Activated naive CD4-positive, alpha-beta T cell treated with anti-CD3 and anti-CD28 coated beads for 36 hours (primary cell): ENCODE results near the gene FAM3C. TPM values are rescaled to one million over a fixed set of nuclear protein-coding genes. Genes with fewer than 3 reads are reported as not detected.

Experiments
- CTCF ChIA-PET: fragments of 350-600 bp; sonication (Branson Sonifier 250); formaldehyde crosslinking; loops from one replicate; lab custom pipeline; 2021; ENCODE audit warnings: antibody characterized with exemption; lab: Charles Lee
- DNase-seq: peaks from one replicate; pipeline ENCODE4 v3.0.0-alpha.2; 2020
- H3K27ac Mint-ChIP-seq: one replicate; pipeline ENCODE4 v1.8.0; 2021; ENCODE audit warnings: mild to moderate bottlenecking, mixed read lengths
- H3K27me3 Mint-ChIP-seq: one replicate; pipeline ENCODE4 v1.8.0; 2021; ENCODE audit warnings: low read depth, mixed read lengths
- H3K36me3 Mint-ChIP-seq: one replicate; pipeline ENCODE4 v1.8.0; 2021; ENCODE audit warnings: low read depth, mixed read lengths
- H3K4me1 Mint-ChIP-seq: one replicate; pipeline ENCODE4 v1.8.0; 2021; ENCODE audit warnings: low read depth, mixed read lengths
- H3K4me3 Mint-ChIP-seq: one replicate; pipeline ENCODE4 v1.8.0; 2021; ENCODE audit warnings: mild to moderate bottlenecking, moderate library complexity, mixed read lengths
- H3K9me3 Mint-ChIP-seq: one replicate; pipeline ENCODE4 v1.8.0; 2021; ENCODE audit warnings: mixed read lengths
- intact Hi-C: fragments of 100-400 bp; cut with micrococcal nuclease; formaldehyde crosslinking; loops from one replicate; pipeline ENCODE4 v1.15.1; 2023
- total RNA-seq, 2 experiments: library from RNA; stranded (reverse); gene quantifications; one replicate each; pipeline ENCODE4 v1.2.3, GENCODE V29; 2021

FAM3C gene
- total RNA-seq, 2 experiments from 2014 or later = 11.5 to 13.9 TPM

DNA sequence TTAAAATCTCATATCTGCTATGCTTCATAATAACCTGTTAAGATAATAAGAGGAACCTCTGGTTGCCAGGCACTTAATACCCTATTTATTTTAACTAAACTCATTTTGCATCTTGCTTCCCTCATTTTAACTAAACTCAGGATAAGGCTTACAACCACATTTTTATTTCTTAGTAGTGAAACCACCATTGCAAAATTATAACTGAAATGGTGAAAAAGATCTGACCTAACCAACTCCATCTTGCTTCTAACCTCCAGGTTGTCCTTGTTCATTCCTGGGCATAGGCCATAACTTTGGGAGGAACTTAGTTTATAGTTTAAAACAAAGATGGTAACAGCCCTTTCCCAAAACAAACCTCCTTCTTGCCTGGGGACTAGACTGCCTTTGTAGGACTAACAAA lies 6.0 kb downstream of the FAM3C start:
- peaks cover 2% of the 10 kb centered on the region for H3K9me3 Mint-ChIP-seq
- peaks cover 14% of the 10 kb centered on the region for H3K36me3 Mint-ChIP-seq
- H3K4me1 Mint-ChIP-seq = peaks cover 77% of the 10 kb centered on the region
- no peak overlapping the region for H3K27ac Mint-ChIP-seq
- no peak overlapping the region for H3K4me3 Mint-ChIP-seq
- H3K27me3 Mint-ChIP-seq = no peaks in the 10 kb centered on the region
- DNase-seq = no peak
- CTCF ChIA-PET = interaction anchor here (1.6 kb wide), 1 partner anchor 23 kb away, joined by 7 read pairs; no protein-coding TSS in a partner anchor
- intact Hi-C loops = loop anchor here (10.0 kb wide), 1 partner anchor 755 kb away; the partner anchor contains the start of gene AASS

DNA sequence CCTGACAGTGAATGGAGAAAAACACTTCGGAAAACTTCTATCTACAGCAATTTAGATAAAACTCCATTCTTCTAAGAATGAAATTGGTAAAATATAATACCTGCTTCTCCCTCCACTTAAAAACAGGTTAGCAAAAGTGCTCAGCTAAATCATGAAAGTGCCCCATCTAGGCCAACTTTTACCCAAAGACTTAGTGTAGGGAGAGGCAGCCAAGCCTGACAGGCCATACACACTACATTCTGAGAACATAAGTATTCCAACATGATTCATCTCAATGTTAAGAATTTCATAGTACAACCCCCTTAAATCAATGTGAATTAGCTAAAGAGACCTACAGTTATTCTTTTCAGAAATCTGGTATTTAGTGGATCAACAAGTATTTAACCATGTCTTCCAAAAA lies 7.2 kb downstream of the FAM3C start:
- Mint-ChIP-seq H3K36me3 (peaks cover 14% of the 10 kb centered on the region), H3K4me1 (peaks cover 81% of the 10 kb centered on the region), H3K27me3 (no peaks in the 10 kb centered on the region), H3K9me3 (peaks cover 2% of the 10 kb centered on the region), H3K27ac (no peak overlapping the region), H3K4me3 (no peak overlapping the region)
- intact Hi-C loops = loop anchor here (5.0 kb wide), 1 partner anchor 113 kb away; no protein-coding TSS in a partner anchor
- CTCF ChIA-PET = interaction anchor here (0.6 to 7.4 kb wide), 5 partner anchors 7 to 130 kb away, joined by 3 to 42 read pairs (median 4); partner anchors contain the start of gene FAM3C
- DNase-seq = no peak

DNA sequence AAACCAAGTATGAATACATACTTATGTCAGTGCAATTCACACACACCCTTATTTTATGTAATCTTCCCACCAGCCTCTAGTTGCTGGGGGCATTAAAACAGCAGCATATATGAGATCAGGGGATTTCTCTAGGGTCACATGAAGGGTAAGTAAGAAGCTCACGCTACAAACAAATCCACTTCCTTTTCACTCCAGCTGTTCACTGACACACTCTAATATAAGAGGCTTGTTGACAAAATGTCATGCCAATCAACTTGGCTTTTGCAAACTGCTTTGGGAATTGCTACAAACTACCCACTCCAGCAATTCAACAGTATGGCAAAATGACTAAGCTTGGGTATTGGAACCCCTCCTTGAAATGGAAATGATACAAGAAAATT lies 10.3 kb downstream of the FAM3C start:
- CTCF ChIA-PET = interaction anchor here (1.5 to 7.4 kb wide), 2 partner anchors 10 to 18 kb away, joined by 5 to 42 read pairs; partner anchors contain the start of gene FAM3C
- Mint-ChIP-seq H3K36me3 (peaks cover 5% of the 10 kb centered on the region), H3K4me3 (no peak overlapping the region), H3K27me3 (no peaks in the 10 kb centered on the region), H3K4me1 (peaks cover 67% of the 10 kb centered on the region), H3K27ac (no peak overlapping the region), H3K9me3 (no peaks in the 10 kb centered on the region)
- DNase-seq = no peak
- intact Hi-C loops = loop anchor here (1.0 to 5.0 kb wide), 3 partner anchors 10 to 117 kb away; partner anchors contain the start of gene FAM3C

DNA sequence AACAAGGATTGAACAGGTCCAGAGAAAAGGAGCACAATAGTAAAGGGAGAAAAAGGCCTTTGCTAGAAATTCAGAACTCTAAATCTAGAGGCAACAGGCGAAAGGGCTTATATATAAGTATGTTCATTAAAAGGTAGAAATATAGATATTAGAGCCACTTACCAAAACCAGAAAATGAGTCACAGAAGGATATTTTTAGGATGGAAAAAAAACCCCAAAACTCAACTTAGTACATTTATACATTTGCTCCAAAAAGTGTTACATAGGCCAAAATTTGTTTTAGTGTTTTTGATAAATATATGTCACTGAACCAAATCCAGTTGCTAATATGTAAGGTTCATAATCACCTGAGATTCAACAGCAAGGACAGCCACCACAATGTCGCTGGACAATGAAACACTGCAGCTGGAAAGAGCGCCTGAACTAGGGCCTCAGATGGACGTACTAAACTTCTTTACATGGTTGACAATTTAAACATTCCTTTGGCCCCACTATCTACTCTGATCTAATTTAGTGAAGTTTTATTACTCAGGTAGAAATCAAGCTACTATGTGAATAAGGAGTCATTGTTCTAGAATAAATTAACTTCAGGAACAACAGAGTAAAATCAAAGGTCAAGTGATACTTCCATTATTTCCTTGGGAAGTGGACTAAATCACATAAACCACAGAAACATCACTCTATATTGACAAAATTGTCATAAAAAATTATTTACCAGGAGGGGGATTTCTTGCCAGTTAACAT lies 10.9 kb downstream of the FAM3C start:
- no peaks in the 10 kb centered on the region for H3K27me3 Mint-ChIP-seq
- no peak for DNase-seq
- H3K4me3 Mint-ChIP-seq = no peak overlapping the region
- CTCF ChIA-PET = interaction anchor here (0.6 to 7.4 kb wide), 3 partner anchors 11 to 42 kb away, joined by 4 to 42 read pairs (median 5); partner anchors contain the start of gene FAM3C
- H3K9me3 Mint-ChIP-seq = no peaks in the 10 kb centered on the region
- H3K36me3 Mint-ChIP-seq = peaks cover 5% of the 10 kb centered on the region
- H3K27ac Mint-ChIP-seq = no peak overlapping the region
- peaks cover 64% of the 10 kb centered on the region for H3K4me1 Mint-ChIP-seq
- intact Hi-C loops = loop anchor here (1.0 to 5.0 kb wide), 3 partner anchors 10 to 117 kb away; partner anchors contain the start of gene FAM3C

DNA sequence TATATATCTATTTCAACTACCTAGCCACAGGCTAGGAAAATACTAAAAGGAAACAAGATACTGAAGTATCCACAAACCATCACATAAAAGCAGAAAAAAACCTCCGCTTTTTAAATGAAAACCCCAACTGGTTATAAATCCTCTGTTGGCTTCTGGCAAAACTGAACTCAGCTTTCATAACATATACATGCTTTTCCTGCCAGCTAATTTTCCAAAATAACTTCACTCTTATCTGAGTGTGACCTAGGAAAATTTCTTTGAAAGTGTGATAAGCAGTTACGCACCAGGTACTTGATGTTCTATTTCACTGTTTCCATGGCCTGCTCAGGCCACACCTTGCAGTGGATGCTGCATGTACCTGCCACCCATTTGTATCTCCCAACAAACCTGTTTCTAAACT lies 11.8 kb downstream of the FAM3C start:
- CTCF ChIA-PET = interaction anchor here (0.6 to 7.4 kb wide), 2 partner anchors 12 to 43 kb away, joined by 5 to 42 read pairs; partner anchors contain the start of gene FAM3C
- Mint-ChIP-seq H3K4me1 (peaks cover 57% of the 10 kb centered on the region), H3K9me3 (no peaks in the 10 kb centered on the region), H3K4me3 (no peak overlapping the region), H3K27me3 (no peaks in the 10 kb centered on the region), H3K27ac (no peak overlapping the region), H3K36me3 (peaks cover 7% of the 10 kb centered on the region)
- intact Hi-C loops = no loop called here
- no peak for DNase-seq

DNA sequence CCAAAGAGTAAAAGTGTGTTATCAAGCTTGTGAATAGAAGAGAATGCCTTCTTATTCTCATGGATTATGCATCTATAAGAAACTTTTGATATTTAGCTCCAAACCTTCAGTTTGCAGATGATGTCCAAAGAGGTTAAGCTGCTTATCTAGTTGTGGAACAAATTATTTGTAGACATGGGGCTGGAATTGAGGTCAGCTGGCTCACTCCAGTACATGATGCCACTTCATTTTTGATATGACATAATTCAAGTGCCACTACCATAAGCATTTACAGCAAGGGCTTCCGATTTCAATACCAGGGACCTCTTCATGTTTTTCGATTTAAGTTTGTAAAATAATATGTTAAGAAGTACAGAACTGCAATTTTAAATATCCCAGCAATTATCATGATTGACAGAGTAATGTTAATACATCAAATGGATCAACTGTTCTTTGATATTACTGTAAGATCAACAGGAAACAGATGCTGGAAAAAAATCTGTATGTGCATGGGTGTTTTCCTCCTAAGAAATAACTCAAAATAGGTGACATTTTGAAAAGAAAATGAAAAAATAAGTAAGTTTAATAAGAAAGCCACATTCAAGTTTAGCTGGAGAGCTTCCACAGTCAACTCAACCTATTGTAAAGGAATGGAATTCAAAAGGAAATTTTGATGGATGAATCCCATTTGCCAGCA lies 12.7 kb downstream of the FAM3C start:
- intact Hi-C loops = no loop called here
- H3K9me3 Mint-ChIP-seq = no peaks in the 10 kb centered on the region
- no peak for DNase-seq
- H3K27ac Mint-ChIP-seq = no peak overlapping the region
- H3K4me1 Mint-ChIP-seq = peaks cover 49% of the 10 kb centered on the region
- peaks cover 7% of the 10 kb centered on the region for H3K36me3 Mint-ChIP-seq
- CTCF ChIA-PET = interaction anchor here (0.9 to 7.4 kb wide), 4 partner anchors 10 to 165 kb away, joined by 3 to 42 read pairs (median 4); partner anchors contain the start of gene FAM3C
- H3K27me3 Mint-ChIP-seq = no peaks in the 10 kb centered on the region
- no peak overlapping the region for H3K4me3 Mint-ChIP-seq

DNA sequence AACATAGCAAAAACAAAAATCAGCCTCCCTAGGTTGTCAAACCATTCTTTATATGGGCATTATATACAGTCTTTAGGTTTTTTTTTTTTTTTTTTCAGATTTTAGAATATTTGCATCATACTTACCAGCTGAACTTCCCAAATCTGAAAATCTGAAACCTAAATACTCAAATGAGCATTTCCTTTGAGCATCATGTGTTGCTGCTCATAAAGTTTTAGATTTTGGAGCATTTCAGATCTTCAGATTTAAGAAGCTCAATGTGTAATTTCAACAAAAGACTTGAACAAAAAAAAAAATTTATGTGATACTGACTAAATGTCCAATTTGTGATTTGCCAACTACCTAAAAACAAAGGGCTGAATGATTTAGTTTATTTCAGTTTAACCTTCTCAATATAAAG lies 13.6 kb downstream of the FAM3C start:
- H3K36me3 Mint-ChIP-seq = peaks cover 6% of the 10 kb centered on the region
- H3K27ac Mint-ChIP-seq = no peak overlapping the region
- no peak for DNase-seq
- H3K4me1 Mint-ChIP-seq = peaks cover 46% of the 10 kb centered on the region
- H3K27me3 Mint-ChIP-seq = no peaks in the 10 kb centered on the region
- CTCF ChIA-PET = interaction anchor here (0.6 to 7.4 kb wide), 4 partner anchors 9 to 37 kb away, joined by 3 to 42 read pairs (median 4); partner anchors contain the start of gene FAM3C
- intact Hi-C loops = no loop called here
- no peak overlapping the region for H3K4me3 Mint-ChIP-seq
- H3K9me3 Mint-ChIP-seq = no peaks in the 10 kb centered on the region

DNA sequence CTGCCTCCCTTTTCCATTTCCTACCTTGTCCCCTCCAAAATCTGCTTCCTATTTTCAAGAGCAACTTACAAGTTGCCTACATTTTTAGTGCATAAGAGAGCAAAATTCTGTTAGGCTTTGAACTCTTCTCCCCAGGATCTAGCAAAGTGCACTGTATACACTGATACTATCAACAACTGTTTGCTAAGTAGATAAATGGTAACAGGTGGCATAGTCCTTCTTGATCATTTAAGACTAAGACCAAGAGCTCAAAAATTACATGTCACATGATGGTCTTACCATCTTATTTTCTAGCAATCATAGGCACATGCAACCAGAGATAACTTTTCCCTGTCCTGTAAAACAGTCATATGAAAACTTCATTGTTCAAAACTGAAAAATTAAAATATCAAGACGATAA lies 16.2 kb downstream of the FAM3C start:
- H3K36me3 Mint-ChIP-seq = peaks cover 8% of the 10 kb centered on the region
- CTCF ChIA-PET = interaction anchor here (1.0 to 2.7 kb wide), 6 partner anchors 12 to 151 kb away, joined by 3 to 18 read pairs (median 3); partner anchors contain the start of gene FAM3C
- no peak overlapping the region for H3K27ac Mint-ChIP-seq

DNA sequence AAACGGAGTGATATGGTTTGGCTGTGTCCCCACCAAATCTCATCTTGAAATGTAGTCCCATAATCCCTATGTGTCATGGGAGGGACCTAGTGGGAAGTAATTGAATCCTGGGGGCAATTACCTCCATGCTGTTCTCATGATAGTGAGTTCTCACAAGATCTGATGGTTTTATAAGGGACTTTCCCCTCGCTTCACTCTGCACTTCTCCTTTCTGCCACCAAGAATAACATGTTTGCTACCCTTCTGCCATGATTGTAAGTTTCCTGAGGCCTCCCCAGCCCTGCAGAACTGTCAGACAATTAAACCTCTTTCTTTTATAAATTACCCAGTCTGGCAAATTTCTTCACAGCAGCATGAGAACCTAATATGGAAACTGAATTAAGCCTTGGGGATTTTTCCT lies 19.1 kb downstream of the FAM3C start:
- CTCF ChIA-PET = interaction anchor here (1.5 kb wide), 1 partner anchor 9 kb away, joined by 4 read pairs; no protein-coding TSS in a partner anchor
- DNase-seq = no peak
- Mint-ChIP-seq H3K4me3 (no peak overlapping the region), H3K9me3 (no peaks in the 10 kb centered on the region), H3K27me3 (no peaks in the 10 kb centered on the region), H3K27ac (no peak overlapping the region), H3K36me3 (peaks cover 7% of the 10 kb centered on the region), H3K4me1 (peaks cover 23% of the 10 kb centered on the region)
- intact Hi-C loops = no loop called here

More for the DNA sequence above, 16.2 kb downstream of the FAM3C start:
- intact Hi-C loops = no loop called here
- Mint-ChIP-seq H3K4me3 (no peak overlapping the region), H3K4me1 (peaks cover 31% of the 10 kb centered on the region), H3K9me3 (no peaks in the 10 kb centered on the region), H3K27me3 (no peaks in the 10 kb centered on the region)
- DNase-seq = no peak

DNA sequence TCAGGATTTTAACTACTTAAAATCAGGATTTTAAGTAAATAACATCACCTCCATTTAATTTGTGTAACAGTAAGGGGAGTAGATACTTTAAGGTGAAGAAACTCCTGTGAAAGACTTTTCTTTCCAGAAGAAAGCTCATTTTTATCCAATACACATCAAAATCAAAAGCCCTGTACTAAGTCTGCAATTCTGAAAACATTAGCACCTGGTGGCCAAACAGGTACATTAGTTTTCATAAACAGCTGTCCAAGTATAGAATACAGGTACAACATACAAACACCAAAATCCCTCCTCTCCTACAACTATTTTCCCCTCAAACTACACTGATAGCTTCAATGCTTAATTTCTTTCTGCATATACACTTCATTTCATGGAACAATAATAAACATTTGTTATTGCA lies 22.9 kb downstream of the FAM3C start:
- CTCF ChIA-PET = interaction anchor here (1.0 to 2.2 kb wide), 5 partner anchors 10 to 172 kb away, joined by 3 to 9 read pairs (median 3); partner anchors contain the start of gene FAM3C
- intact Hi-C loops = loop anchor here (5.0 kb wide), 1 partner anchor 64 kb away; no protein-coding TSS in a partner anchor
- H3K27ac Mint-ChIP-seq = peak overlapping the region; percentile 70

DNA sequence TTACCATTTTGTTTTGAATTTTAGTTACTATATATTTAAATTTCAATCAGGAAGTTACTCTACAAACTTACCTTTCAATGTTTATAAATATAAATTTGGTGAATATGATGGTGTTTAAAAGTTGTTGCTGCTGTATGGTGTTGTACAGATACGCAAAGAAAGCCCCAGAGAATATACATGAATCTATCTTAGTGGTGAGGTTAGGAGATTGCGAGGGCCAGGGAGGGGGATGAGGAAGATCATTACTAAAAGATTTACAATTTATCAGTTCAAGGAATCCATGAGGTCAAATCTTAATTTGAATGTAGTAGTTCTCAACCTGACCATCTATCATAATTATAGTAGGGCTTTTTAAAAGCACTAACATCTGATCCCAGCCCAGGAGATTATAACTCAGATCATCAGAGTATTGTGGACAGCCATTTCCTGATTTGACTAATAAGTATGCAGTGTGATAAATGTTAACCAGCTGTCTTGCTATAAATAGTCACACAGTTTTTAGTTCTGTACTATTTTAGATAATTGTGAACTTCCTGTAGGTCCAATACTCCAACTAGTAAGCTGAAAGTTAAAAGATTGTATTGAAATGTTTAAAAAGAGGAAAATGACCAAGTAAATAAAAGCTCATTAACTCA lies 23.6 kb downstream of the FAM3C start:
- intact Hi-C loops = loop anchor here (1.0 to 5.0 kb wide), 2 partner anchors 24 to 65 kb away; partner anchors contain the start of gene FAM3C
- DNase-seq = no peak

More for the DNA sequence above, 22.9 kb downstream of the FAM3C start:
- H3K4me3 Mint-ChIP-seq = no peak overlapping the region
- H3K9me3 Mint-ChIP-seq = no peaks in the 10 kb centered on the region
- H3K36me3 Mint-ChIP-seq = peaks cover 11% of the 10 kb centered on the region
- H3K4me1 Mint-ChIP-seq = peaks cover 28% of the 10 kb centered on the region
- H3K27me3 Mint-ChIP-seq = no peaks in the 10 kb centered on the region
- no peak for DNase-seq

More for the DNA sequence above, 23.6 kb downstream of the FAM3C start:
- CTCF ChIA-PET = interaction anchor here (1.0 to 2.2 kb wide), 4 partner anchors 10 to 173 kb away, joined by 3 to 9 read pairs (median 3); partner anchors contain the start of gene FAM3C
- Mint-ChIP-seq H3K4me3 (no peak overlapping the region), H3K4me1 (peaks cover 28% of the 10 kb centered on the region), H3K27me3 (no peaks in the 10 kb centered on the region), H3K36me3 (peaks cover 10% of the 10 kb centered on the region), H3K9me3 (no peaks in the 10 kb centered on the region), H3K27ac (peak overlapping the region; percentile 41)
